ENCODE results near the gene APOBEC3B. TPM values are rescaled to one million over a fixed set of nuclear protein-coding genes. Genes with fewer than 3 reads are reported as not detected.

The APOBEC3B gene
- total RNA-seq, 2 donors from 2014 or later = 8.2 to 34.3 TPM

Other genes starting within 250 kb of the APOBEC3B start
- gene SUN2, start 226.3 kb upstream of the APOBEC3B start, total RNA-seq = 100 to 1,000 TPM; 143 to 148 TPM
- 10 to 100 TPM; 14.4 to 16.8 TPM for gene DNAL4, start 188.2 kb upstream of the APOBEC3B start, total RNA-seq
- gene NPTXR, start 138.3 kb upstream of the APOBEC3B start, total RNA-seq = 1 to 10 TPM in 1 of 2 donors, under 1 TPM in 1; 0.46 to 2.5 TPM
- gene CBX6, start 110.1 kb upstream of the APOBEC3B start, total RNA-seq = 10 to 100 TPM in 1 of 2 donors, 1 to 10 TPM in 1; 6.8 to 28.4 TPM
- 1 to 10 TPM; 1.4 to 2.2 TPM for gene APOBEC3A, start 24.7 kb upstream of the APOBEC3B start, total RNA-seq
- 10 to 100 TPM; 19.9 to 37.7 TPM for gene APOBEC3C, start 31.9 kb downstream of the APOBEC3B start, total RNA-seq
- gene APOBEC3D, start 38.8 kb downstream of the APOBEC3B start, total RNA-seq = 1 to 10 TPM; 3.6 to 7.2 TPM
- 1 to 10 TPM; 6.3 to 6.6 TPM for gene APOBEC3F, start 58.5 kb downstream of the APOBEC3B start, total RNA-seq
- gene APOBEC3G, start 94.9 kb downstream of the APOBEC3B start, total RNA-seq = 1 to 10 TPM; 3.8 to 7.8 TPM
- not detected for gene APOBEC3H, start 114.9 kb downstream of the APOBEC3B start, total RNA-seq
- 10 to 100 TPM; 18.6 to 33.4 TPM for gene CBX7, start 170.3 kb downstream of the APOBEC3B start, total RNA-seq

Data from left colon (tissue), 2 donors.